ENCODE data around the gene MICAL3.

Gene MICAL3

DNA sequence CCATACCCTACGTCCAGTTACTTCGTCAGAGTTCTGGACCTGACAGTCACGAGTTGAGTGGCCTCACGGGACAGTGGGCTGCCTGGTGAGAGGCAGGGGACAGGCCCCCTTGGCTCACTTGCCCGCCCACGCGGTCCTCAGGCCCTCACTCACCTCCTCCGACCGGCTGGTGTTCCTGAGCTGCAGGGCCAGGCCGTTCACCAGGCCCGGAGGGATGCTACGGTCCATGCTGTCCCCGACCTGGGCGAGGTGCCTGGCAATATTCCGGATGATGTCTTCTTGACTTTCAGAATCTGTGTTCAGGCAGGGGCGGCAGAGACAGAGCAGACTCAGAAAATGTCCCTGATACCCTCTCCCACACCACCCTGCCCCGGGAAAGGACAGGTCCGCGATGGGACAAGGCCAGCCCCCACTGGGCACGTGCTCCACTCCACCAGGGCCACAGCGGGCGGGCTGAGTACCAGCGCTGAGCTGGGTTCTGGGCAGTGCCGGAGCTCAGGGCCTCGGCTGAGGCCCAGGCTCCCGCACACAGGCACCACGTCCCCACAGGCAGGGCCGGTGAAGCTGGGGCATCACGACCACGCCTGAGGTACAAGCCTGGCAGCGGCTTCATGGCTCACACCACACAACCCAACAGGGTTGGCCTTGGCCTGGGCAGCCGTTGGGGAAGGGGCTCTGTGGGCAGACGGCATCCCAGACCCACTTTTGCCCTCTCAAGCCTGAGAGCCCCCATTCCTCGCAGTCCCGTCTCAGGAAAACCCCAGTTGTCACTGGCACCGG is 285.0 kb downstream of the MICAL3 start:
- DNase-seq: no peak

DNA sequence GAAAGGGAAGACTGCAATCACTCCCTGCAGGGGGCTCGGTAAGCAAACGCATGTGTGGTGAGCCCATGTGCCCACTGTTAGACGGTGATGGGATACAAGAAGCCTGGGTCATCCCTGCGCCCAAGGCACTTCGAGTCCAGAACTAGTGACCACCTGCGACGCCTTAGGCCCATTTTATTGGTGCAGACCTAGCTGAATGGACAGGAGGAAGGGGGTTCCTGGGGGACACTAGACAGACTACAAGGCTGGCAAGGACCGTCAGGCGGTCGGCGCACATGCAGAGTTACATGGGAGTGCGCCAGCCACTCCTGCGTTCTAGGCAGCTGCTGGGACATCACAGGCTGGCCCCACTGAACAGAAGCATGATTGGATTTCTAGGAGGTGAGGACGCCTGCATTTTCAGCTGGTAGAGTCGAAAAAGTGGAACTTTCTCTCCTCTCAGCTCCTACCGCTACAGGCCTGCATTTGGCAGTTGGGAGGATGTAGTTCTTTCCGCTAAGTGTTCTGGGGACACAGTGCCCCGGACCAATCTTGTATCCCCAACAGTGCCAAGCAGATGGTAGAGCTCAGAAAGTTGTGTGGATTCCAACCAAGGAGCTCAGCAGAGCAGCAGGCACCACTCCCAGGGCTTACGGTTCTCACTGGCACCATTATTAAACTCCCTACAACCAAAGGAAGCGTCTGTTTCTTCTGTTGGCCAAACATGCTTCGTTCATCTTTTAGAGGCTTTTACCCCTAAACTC is 285.8 kb downstream of the MICAL3 start:
- no peak for DNase-seq
